ENCODE results near the gene FAM228B.
"Not testable (repeated sequence)": the region's sequence is repeated elsewhere in the genome, so short reads cannot be mapped to it uniquely, and the experiment has no call there.

FAM228B gene

GRCh38 chr2:24086241-24086640, 37.0 kb upstream of the FAM228B start:
- H3K9me3 ChIP-seq (ENCODE audit: insufficient read depth, low read depth, low read length): no peaks in the 10 kb centered on the region
- H4K20me1 ChIP-seq (ENCODE audit: insufficient read depth, low read length, poor library complexity, severe bottlenecking): no peaks in the 10 kb centered on the region
- no peaks in the 10 kb centered on the region for H3K27me3 ChIP-seq (ENCODE audit: insufficient read depth, low read length, poor library complexity, severe bottlenecking)
- no peak overlapping the region for H3K4me3 ChIP-seq (ENCODE audit: low read length, poor library complexity, severe bottlenecking)
- TF ChIP-seq CTCF (conservative IDR thresholded peaks at IDR 0.05; ENCODE audit: low read length) (no peak), EZH2phosphoT487 (IDR thresholded peaks at IDR 0.05; ENCODE audit: borderline replicate concordance) (no peak)
- H3K4me1 ChIP-seq (ENCODE audit: insufficient read depth, low read length, poor library complexity, severe bottlenecking): peaks cover 17% of the 10 kb centered on the region
- H3F3A ChIP-seq (ENCODE audit: low read depth): peaks cover 4% of the 10 kb centered on the region; the same call in 1 of the 2 replicates
- peaks cover 12% of the 10 kb centered on the region; the same call in 1 of the 2 replicates for H3K79me2 ChIP-seq (ENCODE audit: insufficient read depth, low read length)
- no peak overlapping the region for H2AFZ ChIP-seq (ENCODE audit: low read length)
- H3K9me2 ChIP-seq (replicated peaks; ENCODE audit: low read depth, low read length): no peaks in the 10 kb centered on the region
- H3K36me3 ChIP-seq (ENCODE audit: insufficient read depth, low read length): no peaks in the 10 kb centered on the region
- H3K4me2 ChIP-seq (ENCODE audit: low read depth, low read length, poor library complexity, severe bottlenecking): no peak overlapping the region
- H3K9ac ChIP-seq (ENCODE audit: low read depth, low read length, poor library complexity, severe bottlenecking): no peak overlapping the region

- H3K9me3 ChIP-seq (ENCODE audit: insufficient read depth, low read depth, low read length): no peaks in the 10 kb centered on the region
- H2AFZ ChIP-seq (ENCODE audit: low read length): no peak overlapping the region
- no peak overlapping the region for H3K9ac ChIP-seq (ENCODE audit: low read depth, low read length, poor library complexity, severe bottlenecking)
- H3K4me2 ChIP-seq (ENCODE audit: low read depth, low read length, poor library complexity, severe bottlenecking): no peak overlapping the region
- no peaks in the 10 kb centered on the region for H4K20me1 ChIP-seq (ENCODE audit: insufficient read depth, low read length, poor library complexity, severe bottlenecking)
- H3K79me2 ChIP-seq (ENCODE audit: insufficient read depth, low read length): peaks cover 12% of the 10 kb centered on the region; the same call in 1 of the 2 replicates
- no peak overlapping the region for H3K4me3 ChIP-seq (ENCODE audit: low read length, poor library complexity, severe bottlenecking)
- no peak for TF ChIP-seq EZH2phosphoT487 (IDR thresholded peaks at IDR 0.05; ENCODE audit: borderline replicate concordance)
- no peak for TF ChIP-seq CTCF (conservative IDR thresholded peaks at IDR 0.05; ENCODE audit: low read length)
- peaks cover 4% of the 10 kb centered on the region; the same call in 1 of the 2 replicates for H3F3A ChIP-seq (ENCODE audit: low read depth)
- H3K27me3 ChIP-seq (ENCODE audit: insufficient read depth, low read length, poor library complexity, severe bottlenecking): no peaks in the 10 kb centered on the region
- peaks cover 17% of the 10 kb centered on the region for H3K4me1 ChIP-seq (ENCODE audit: insufficient read depth, low read length, poor library complexity, severe bottlenecking)
- no peaks in the 10 kb centered on the region for H3K36me3 ChIP-seq (ENCODE audit: insufficient read depth, low read length)
- no peaks in the 10 kb centered on the region for H3K9me2 ChIP-seq (replicated peaks; ENCODE audit: low read depth, low read length)
Measured at GRCh38 chr2:24087032-24087431, 36.2 kb upstream of the FAM228B start.

GRCh38 chr2:24088821-24089359, 34.4 kb upstream of the FAM228B start:
- Histone ChIP-seq H3K9me3 (ENCODE audit: insufficient read depth, low read depth, low read length) (no peaks in the 10 kb centered on the region), H3F3A (ENCODE audit: low read depth) (0 out of 2 replicates have a peak, but pooled peaks cover 4% of the 10 kb centered on the region), H3K4me3 (ENCODE audit: low read length, poor library complexity, severe bottlenecking) (no peak overlapping the region), H3K36me3 (ENCODE audit: insufficient read depth, low read length) (no peaks in the 10 kb centered on the region), H3K9ac (ENCODE audit: low read depth, low read length, poor library complexity, severe bottlenecking) (no peak overlapping the region), H3K4me2 (ENCODE audit: low read depth, low read length, poor library complexity, severe bottlenecking) (no peak overlapping the region), H2AFZ (ENCODE audit: low read length) (no peak overlapping the region), H3K4me1 (ENCODE audit: insufficient read depth, low read length, poor library complexity, severe bottlenecking) (peaks cover 6% of the 10 kb centered on the region), H3K27me3 (ENCODE audit: insufficient read depth, low read length, poor library complexity, severe bottlenecking) (no peaks in the 10 kb centered on the region), H3K79me2 (ENCODE audit: insufficient read depth, low read length) (no peaks in the 10 kb centered on the region), H4K20me1 (ENCODE audit: insufficient read depth, low read length, poor library complexity, severe bottlenecking) (no peaks in the 10 kb centered on the region), H3K9me2 (replicated peaks; ENCODE audit: low read depth, low read length) (no peaks in the 10 kb centered on the region)
- no peak for TF ChIP-seq EZH2phosphoT487 (IDR thresholded peaks at IDR 0.05; ENCODE audit: borderline replicate concordance)

GRCh38 chr2:24093270-24093669, 30.0 kb upstream of the FAM228B start:
- H3K4me3 ChIP-seq (ENCODE audit: low read length, poor library complexity, severe bottlenecking); H3K9ac ChIP-seq (ENCODE audit: low read depth, low read length, poor library complexity, severe bottlenecking): not testable (repeated sequence)

GRCh38 chr2:24095171-24095677, 28.0 kb upstream of the FAM228B start:
- H3K4me2 ChIP-seq (ENCODE audit: low read depth, low read length, poor library complexity, severe bottlenecking); H2AFZ ChIP-seq (ENCODE audit: low read length); H3K27me3 ChIP-seq (ENCODE audit: insufficient read depth, low read length, poor library complexity, severe bottlenecking); H3F3A ChIP-seq (ENCODE audit: low read depth); H3K9ac ChIP-seq (ENCODE audit: low read depth, low read length, poor library complexity, severe bottlenecking); H4K20me1 ChIP-seq (ENCODE audit: insufficient read depth, low read length, poor library complexity, severe bottlenecking); H3K9me3 ChIP-seq (ENCODE audit: insufficient read depth, low read depth, low read length); H3K4me1 ChIP-seq (ENCODE audit: insufficient read depth, low read length, poor library complexity, severe bottlenecking); H3K4me3 ChIP-seq (ENCODE audit: low read length, poor library complexity, severe bottlenecking); H3K79me2 ChIP-seq (ENCODE audit: insufficient read depth, low read length); H3K9me2 ChIP-seq (replicated peaks; ENCODE audit: low read depth, low read length); H3K36me3 ChIP-seq (ENCODE audit: insufficient read depth, low read length): not testable (repeated sequence)

More at GRCh38 chr2:24093270-24093669, 30.0 kb upstream of the FAM228B start:
- H3K9me3 ChIP-seq (ENCODE audit: insufficient read depth, low read depth, low read length); H3K4me2 ChIP-seq (ENCODE audit: low read depth, low read length, poor library complexity, severe bottlenecking); H3K27me3 ChIP-seq (ENCODE audit: insufficient read depth, low read length, poor library complexity, severe bottlenecking); H3K79me2 ChIP-seq (ENCODE audit: insufficient read depth, low read length); H3K36me3 ChIP-seq (ENCODE audit: insufficient read depth, low read length); H3K9me2 ChIP-seq (replicated peaks; ENCODE audit: low read depth, low read length); H2AFZ ChIP-seq (ENCODE audit: low read length); H3K4me1 ChIP-seq (ENCODE audit: insufficient read depth, low read length, poor library complexity, severe bottlenecking); H3F3A ChIP-seq (ENCODE audit: low read depth); H4K20me1 ChIP-seq (ENCODE audit: insufficient read depth, low read length, poor library complexity, severe bottlenecking): not testable (repeated sequence)

- not testable (repeated sequence) for H2AFZ ChIP-seq (ENCODE audit: low read length); H3K9ac ChIP-seq (ENCODE audit: low read depth, low read length, poor library complexity, severe bottlenecking); H3K27me3 ChIP-seq (ENCODE audit: insufficient read depth, low read length, poor library complexity, severe bottlenecking); H4K20me1 ChIP-seq (ENCODE audit: insufficient read depth, low read length, poor library complexity, severe bottlenecking); H3K79me2 ChIP-seq (ENCODE audit: insufficient read depth, low read length); H3K9me2 ChIP-seq (replicated peaks; ENCODE audit: low read depth, low read length); H3K4me3 ChIP-seq (ENCODE audit: low read length, poor library complexity, severe bottlenecking); H3K4me1 ChIP-seq (ENCODE audit: insufficient read depth, low read length, poor library complexity, severe bottlenecking); H3K36me3 ChIP-seq (ENCODE audit: insufficient read depth, low read length); H3K4me2 ChIP-seq (ENCODE audit: low read depth, low read length, poor library complexity, severe bottlenecking); H3F3A ChIP-seq (ENCODE audit: low read depth); H3K9me3 ChIP-seq (ENCODE audit: insufficient read depth, low read depth, low read length)
Measured at GRCh38 chr2:24100732-24101131, 22.5 kb upstream of the FAM228B start.

Measured in Loucy (cell line).